Measurements from ENCODE around the gene SP8.

The SP8 gene

DNA sequence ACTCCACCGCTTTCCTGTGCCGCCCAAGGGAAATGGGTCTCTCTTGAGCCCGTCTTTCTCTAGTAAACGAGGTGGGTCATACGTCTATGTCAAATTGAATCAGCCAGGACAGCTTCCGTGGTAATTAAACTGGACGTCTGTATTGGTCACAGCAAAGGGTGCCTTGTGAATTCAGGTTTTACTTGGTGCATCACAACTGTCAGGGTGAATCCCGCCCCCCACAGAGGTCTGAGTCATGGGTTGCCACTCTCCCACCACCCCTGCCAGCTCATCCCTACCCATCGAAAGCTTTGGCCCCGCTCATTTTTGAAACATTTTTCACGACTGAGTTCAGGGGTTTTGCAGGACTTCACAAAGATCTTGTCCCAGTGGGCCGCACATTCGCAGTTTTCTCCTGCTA, 8.0 kb upstream of the SP8 start:
- DNase-seq (ENCODE audit: low read depth, low spot score): no peak

DNA sequence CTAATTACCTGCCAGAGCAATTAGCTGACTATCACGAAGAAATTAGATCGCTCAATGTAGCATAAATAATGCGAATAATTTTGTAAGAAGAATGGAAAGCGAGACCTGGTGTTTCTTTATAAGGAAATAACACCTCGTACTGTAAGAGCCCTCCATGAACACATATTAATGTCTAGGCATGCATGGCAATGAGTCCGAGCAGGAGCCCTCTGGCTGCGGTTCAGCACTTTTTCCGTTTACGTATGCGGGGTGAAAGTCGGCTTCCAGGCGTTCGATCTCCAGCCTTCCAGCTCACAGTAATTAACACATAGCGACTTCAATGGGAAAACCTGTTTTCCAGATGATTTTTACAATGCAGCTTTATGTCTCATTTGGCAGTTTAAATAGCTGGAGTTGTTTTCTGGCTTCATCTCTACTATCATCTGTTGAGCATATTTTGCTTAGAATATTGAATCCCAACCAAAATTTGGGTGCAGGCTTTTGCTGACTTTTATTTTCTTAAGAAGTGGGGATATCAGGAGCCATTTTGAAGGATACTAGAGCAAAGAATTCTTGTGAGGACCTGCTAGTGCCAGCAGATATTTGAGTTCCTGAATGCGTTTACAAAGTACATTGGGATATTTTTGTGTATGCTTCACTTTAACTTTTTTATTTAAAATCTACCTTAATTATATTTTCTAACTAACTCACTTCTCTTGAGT, 7.2 kb upstream of the SP8 start:
- DNase-seq (ENCODE audit: low read depth, low spot score): no peak

DNA sequence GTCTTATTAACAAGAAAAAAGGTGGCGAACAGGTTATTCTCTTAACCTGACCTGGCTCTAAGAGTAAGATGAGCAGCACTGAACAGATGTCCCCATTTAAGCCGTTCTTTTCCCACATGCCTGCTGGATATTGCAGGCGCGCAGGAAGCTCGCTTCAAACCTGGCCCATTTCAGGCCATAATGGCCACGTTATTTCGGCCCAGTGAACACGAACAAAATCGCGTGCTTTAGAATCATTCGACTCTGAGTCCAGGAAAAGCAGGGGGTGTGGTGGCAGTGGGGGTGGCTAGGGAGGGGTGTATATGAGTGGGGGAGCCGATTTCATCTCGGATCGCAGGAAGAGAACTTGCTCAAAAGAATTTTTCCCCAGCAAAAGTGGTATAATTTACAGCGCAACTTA, 6.6 kb upstream of the SP8 start:
- DNase-seq (ENCODE audit: low read depth, low spot score): no peak

DNA sequence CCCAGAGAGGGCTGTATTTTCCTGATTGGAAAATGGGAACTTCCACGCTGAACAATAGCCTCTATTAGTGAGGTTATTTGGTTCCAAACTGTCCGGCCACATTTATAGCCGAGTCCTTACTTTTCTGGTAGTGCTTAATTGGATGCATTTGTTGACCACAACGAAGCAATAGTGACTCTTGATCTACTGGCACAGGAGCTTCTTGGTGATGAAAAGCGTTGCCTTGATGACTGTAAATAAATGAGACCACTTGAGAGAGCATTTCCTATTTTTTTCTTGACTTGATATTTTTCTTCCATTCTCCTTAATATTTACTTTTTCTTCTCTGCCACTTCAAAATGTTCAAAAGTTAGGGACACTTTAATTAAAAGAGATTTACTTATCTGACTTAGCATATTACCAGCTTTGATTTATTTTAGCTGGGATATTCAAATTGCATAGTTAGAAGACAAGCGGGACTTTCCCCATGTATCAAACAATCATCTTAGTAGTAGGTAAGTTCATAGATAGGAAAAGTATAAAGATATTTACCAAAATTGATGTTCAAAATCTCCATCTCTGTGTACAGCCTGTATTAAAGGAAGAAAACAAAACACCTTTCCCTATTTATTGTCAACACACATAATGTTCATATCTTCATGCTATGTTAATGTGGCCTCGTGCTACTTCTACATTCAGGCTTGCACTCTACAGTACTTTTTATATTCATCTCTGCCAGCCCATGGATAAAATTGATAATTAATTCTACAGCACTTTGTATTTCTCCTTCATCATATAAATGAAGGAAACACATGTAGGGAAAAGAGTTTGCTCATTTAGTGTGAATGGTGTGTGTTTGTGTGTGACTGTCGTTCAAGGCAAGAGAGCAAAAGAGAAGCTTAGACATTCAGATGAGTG, 5.1 kb upstream of the SP8 start:
- DNase-seq (ENCODE audit: low read depth, low spot score): no peak

DNA sequence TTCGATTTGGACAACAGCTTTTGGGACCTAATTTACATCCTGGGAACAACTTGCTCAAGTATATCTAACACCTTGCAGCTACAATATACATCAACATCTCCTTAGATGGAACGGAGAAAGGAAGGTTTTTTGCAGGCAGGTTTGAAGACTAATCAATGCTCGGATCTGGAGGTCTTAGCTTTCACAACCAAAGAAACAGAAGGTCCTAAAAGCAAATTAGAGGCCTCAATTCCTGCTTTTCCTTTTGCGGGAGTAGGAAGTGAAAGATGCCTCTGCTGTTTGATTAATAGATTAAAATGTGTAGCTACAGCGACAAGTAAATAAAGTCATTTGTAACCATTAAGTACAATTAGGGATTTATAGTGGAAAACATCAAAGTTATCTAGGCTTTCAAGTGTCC, 3.7 kb upstream of the SP8 start:
- no peak for DNase-seq (ENCODE audit: low read depth, low spot score)

DNA sequence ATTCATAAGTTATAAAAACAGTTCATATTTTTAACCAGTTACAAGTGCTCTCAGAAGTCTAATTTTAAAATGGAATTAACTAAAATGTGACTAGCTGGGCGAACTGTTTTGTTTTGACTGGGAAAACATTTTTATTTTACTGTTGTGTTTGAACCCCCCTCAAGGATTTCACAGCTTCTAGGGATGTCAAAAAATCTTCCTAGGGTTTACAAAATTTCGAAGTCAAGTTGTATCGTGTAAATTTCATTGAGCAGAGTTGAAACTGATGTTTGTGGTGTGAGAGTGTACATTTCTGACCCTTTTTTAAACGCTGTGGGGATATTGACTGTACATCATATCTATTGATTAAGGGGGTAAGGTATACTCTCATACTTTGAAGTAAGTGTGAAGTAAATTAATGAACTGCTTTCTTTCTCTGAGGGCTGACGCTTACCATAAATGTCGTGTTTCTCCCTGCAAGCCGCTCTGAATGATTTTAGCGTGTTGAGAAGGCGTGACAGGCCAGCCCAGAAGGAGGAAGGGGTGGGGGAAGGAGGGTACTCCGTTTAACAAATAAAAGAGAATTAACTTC, 1.8 kb upstream of the SP8 start:
- DNase-seq (ENCODE audit: low read depth, low spot score): no peak

DNA sequence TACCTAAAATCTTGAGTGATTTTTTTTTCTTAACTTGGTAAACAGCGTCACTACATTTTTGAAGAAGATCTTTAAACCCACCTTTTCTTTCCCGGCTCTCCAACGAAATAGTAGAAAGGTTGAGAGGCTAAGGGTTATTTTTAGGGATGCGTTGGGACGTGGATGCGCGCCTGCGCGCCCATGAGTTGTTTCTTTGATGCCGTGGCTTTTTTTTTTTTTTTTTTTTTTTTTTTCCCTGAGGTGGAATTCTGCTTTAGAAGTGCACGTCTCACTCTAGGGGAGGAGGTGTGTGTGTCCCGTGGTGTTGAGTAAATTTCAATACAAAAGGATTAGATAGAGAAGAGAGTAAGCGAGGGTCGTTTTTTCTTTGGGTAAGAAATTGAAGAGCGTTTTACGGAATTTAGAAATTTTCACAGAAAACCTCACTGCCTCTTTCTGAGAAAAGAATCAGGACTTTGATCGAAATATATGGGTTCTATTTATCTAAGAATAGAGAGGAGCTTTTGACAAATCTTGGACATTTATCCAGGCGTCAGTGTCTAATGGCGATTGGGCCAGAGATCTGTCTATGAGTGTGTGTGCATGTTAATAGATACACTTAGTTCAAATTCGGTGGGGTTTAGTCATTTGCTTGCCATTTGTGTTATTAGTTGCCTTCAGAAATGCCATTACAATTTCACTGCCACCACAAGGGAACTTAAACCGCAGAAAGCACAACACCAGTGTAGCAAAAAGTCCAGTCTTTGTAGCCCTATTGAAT, 1.2 kb upstream of the SP8 start:
- no peak for DNase-seq (ENCODE audit: low read depth, low spot score)

DNA sequence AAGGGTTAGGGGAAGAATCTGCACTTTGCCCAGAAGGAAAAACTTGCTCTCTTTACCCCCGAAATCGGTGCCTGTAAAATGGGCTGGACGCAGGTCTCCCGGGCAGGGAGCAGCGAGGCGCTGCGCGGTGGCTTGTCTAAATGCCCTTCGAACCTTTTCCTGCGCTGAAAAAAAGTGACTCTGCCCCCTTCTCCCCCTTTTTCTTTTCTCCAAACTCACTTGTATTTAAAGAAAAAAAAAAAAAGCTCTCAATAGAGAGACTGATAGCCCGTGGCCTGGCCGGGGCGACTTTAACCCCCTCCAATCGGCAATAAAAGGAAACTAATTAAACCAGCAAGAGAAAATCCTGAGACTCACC, 286 bp downstream of the SP8 start:
- DNase-seq (ENCODE audit: low read depth, low spot score): no peak

DNA sequence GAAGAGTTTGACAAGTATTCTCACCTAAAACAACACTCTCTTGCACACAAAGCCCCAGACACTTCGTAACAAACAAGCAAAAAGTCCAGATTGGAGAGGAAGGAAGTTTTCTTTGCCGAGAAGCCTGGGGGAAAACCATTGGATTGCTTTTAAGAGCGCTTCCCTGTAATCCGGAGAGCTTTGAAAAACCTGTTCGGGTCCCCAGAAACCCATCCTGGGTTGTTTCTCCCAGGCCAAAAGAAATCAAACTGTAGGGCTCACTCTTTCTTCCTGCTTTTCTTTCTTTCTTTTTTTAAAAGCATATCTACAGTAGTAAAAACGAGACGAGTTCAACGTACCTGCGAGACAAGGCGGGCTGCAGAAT, 655 bp downstream of the SP8 start:
- DNase-seq (ENCODE audit: low read depth, low spot score): no peak

DNA sequence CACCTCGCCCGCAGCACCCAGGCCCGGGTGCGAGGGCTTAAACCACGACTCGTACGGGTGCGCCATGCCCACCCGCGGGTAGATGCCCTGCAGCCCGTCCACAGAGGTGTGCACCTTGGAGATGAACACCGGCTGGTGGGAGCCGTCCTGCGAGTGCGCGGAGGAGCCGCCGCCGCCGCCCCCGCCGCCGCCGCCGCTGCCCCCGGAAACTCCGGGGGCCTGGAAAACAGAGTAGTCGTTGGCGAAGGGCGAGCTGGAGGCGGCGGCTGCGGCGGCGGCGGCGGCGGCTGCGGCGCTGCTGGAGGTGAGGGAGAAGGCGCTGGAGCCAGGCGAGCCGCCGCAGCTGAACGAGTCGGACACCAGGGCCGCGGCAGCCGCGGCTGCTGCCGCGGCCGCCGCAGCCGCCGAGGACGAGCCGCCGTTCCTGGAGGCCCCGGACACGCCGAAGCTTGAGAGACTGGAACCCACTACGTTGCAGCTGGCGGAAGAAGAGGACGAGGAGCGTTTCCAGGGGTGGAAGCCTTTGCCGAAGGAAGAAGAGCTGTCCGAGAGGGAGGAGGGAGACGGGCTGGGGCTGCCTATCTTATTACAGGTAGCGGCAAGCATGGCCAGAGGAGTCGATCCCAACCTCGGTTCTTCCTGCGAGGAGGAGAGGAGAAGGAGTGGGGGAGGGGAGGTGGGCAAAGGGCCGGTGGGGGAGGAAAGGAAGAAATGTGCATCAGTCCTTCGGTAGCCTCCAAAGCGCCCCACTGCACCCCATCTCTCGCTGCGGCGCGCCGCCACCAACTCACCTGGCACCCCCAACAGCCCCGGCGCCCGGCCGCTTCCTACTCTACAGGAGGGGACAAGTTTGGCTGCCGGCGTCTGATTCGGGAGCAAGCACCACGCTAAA, 1.3 kb downstream of the SP8 start:
- DNase-seq (ENCODE audit: low read depth, low spot score): no peak

DNA sequence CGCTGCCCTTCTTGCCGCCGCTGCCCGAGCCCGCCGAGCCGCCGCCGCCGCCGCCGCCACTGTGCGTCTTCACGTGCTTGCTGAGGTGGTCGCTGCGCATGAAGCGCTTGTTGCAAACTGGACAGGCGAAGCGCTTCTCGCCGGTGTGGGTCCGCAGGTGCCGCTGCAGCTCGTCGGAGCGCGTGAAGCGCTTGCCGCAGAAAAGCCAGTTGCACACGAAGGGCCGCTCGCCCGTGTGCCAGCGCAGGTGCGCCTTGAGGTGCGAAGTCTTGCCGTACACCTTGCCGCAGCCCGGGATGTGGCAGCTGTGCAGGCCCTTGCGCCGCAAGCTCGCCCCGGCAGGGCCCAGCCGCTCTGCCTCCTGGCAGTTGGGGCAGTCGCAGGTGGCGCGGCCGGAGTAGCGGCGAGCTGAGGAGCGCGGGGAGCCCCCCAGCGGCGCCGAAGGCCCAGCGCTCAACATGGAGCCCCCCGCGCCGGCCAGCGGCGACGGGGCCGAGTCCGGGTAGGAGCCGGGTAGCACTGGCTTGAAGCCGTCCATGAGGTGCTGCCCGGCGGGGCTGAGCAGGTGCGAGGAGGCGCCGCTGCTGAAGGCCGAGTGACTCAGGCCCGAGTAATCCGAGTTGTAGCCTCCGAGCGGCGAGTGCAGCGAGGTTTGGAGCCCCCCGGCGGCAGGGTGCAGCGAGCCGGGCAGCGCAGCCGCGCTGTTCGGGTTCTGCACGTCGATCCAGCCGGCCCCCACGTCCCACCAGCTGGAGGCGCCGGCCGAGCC, 2.1 kb downstream of the SP8 start:
- no peak for DNase-seq (ENCODE audit: low read depth, low spot score)

DNA sequence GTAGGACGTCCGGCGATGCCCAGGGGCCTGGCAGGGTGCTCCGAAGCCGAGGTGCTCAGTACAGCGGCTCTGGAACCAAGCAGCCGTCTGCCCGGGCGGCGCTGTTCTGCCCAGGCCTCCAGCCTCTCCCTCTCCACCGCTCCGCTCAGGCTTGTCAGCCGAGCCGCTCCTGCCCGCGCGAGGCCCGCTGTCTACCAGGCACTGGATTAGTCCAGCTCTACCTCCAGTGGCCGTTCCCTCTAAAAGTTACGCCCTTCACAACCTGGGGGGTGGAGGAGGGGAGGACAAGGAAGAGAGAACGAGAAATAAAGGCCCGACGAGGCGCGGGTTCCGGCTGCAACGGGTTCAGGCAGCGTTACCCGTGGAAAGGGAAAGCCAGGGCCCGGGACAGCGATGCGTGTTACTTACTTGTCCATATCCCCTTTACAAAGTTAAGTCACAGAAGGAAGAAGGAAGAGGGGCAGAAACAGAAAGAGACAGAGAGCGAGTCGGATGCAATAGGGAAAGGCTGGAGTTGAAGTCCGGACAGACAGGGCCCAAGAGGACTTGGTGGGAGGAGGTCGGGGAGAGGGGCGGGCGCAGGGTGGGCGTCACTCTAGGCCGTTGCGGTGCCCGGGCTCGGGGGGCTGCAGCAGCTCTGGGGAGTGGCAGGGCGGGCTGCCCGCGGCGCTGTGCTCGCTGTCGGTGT, 2.8 kb downstream of the SP8 start:
- DNase-seq (ENCODE audit: low read depth, low spot score): no peak

DNA sequence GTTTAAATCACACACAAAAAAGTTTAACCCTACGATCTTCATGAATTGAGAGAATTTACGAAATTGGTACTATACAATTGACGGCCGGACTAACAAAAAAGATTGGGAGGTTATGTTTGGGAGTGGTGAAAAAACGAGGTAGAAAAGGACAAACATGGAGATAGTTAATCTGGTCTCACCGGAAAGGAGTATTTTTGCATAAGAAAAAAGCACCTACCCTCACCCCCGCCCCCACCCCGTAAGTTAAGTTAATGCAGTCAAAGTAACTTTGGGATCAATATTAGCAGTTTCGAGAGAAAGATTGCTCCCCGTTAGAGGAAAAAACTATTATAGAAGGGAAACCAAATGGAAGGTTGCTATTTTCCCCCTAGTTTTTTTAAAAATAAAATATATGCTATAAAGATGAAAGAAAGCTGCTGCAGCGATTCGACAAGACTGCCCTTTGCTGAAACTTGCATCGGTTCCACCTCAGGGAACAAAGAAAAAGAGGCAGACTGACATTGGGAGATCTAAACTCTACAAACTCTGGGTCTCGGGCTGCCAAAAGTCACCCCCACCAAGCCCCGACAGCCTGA, 3.5 kb downstream of the SP8 start:
- no peak for DNase-seq (ENCODE audit: low read depth, low spot score)

DNA sequence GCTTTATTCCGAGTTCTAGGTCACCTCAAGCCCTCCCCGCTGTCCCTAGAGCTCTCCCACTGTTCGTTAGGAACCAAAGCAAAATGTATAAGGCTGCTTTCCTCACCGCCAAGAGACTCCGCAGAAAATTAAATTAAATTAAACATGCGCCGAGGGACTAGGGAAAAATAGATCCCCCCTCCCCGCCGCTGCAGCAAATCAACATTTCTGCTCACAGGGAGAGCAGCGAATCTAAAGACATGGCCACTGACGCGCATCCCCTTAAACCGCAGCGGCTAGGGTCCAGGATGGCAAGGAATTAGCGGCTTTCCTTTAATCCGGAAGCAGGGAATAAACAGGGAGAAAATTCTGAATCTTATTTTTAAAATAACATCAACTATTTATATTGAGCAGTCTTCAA, 7.6 kb downstream of the SP8 start:
- DNase-seq (ENCODE audit: low read depth, low spot score): no peak

DNA sequence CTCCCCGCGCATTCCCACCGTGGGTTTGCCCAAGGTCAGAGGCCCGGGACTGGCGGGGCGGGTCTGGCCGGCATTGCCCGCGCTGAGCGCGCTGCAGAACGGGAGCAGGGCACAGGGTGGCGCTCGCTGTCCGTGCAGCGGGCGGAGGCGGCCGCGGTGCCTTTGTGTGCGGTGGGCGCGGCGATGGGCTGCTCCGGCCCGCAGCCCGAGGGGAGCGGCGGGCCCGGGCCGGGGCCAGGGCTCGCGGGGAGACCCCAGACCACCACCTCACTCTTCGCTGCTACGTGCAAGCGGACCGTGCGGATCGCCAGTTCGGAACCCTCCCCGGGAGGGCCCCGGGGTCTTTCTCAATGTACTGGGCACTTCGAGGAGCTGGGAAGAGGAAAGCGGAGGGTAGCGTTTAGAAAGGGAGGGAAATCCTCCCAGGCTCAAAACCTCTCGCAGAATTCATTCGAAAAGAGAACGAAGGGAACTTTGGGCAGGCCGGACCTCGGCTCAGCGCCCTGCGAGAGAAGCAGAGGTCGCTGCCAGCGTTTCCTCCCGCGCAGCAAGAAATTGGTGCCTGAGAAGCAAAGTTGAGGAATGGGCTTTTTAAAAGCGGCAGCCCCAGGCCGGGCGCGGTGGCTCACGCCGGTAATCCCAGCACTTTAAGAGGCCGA, 8.5 kb downstream of the SP8 start:
- DNase-seq (ENCODE audit: low read depth, low spot score): no peak

DNA sequence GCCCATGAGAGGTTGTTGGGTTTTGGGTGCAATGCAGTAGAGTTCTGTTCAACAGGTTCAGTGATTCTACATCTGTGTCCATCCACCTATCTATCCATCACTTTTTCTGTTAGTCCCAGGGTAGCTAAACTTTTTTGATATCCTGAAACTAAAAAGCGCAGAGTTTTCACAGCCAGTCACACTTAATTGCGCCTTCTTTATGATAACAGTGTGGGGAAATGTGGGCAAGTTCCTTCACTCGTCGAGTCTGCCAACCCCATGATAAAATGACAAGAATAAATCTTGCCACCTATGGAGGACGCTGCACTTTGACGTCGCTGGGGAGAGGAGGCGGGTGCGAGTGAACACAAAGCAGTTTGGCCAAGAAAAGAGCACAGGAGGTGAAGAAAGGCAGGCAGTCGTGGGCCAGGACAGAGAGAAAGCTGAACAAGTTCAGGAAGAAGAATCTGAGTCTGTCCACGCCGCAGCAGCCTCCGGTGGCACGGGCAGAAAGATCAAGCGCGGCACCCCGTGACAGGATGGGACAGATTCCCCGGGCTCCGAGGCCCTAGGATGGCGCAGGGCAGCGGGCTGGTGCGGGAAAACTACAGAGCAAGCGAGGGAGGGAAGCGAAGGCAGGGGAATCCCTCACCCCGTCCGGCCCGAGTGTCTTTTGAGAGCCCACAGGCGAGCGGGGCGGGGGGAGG, 9.2 kb downstream of the SP8 start:
- DNase-seq (ENCODE audit: low read depth, low spot score): no peak

DNA sequence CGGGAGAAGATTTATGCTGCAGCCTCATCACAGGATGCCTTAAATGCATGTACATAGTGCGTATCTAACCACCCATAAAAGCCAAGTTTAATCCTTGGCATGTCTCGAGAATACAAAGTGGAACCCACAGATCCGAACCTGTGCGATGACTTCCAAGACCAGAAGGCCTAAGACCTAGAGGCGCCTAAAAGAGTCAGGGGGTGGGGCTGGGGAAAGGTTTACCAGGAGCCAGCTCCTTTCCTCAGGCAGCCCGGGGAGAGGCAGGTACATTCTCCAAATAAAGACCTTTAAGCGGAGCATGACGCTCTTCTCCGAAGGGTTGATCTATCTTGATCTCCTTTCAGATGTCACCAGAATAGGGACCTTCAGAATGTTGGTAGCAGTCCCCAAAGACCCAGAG, 9.7 kb downstream of the SP8 start:
- no peak for DNase-seq (ENCODE audit: low read depth, low spot score)

DNA sequence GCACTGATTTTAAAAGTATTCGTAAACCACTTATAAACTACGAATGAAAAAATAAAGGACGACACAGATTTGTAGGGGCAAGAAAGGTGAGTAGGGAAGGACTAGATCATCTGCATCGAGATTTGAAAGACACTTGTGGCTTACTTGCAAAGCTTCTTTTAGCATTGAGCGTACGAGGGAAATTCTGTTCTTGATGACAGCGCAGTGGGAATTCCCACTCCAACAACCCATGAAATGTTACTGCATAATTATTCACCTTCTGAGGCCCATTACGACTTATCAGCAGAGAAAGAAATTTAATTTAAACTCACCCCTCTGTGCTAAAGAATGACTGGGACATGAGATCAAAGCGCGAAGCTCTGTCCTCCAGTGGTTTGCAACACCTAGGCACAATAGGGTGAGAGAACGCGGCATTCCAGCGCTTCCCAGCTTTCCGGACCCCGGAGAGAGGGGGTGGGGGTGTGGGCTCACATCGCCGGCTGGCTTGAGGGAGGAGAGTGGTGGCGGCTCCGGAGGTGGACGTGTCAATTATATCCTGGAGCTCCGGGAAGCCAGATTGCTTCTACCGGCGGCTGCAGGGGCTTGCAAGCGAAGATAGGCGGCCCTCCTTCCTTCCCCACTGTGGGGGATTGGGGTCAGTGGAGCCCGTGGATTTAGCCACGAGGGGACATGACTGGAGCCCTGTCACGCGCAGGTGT, 10.3 kb downstream of the SP8 start:
- no peak for DNase-seq (ENCODE audit: low read depth, low spot score)

Data from activated naive CD8-positive, alpha-beta T cell treated with anti-CD3 and anti-CD28 coated beads, Interleukin-2, amount 50 U/mL, for 16 hours (primary cell).